Tibial artery (tissue), 4 donors: ENCODE results near the gene ITPK1.

Experiments
- DNase-seq, 2 donors: peaks; one replicate each; pipeline ENCODE4 v3.0.0-alpha.2; 2019
- H3K27ac ChIP-seq, 2 donors: fragments of 200-600 bp; sonication (generic) in 1 of 2; 1 replicate in 1 of 2; 2 replicates in 1 of 2; pipeline ENCODE4 v1.5.1; 2018 to 2019; ENCODE audit warnings: mild to moderate bottlenecking in 1 of 2
- H3K27me3 ChIP-seq, 2 donors: fragments of 200-600 bp; sonication (generic) in 1 of 2; one replicate each; pipeline versions ENCODE4 v1.5.1 to v1.6.0; 2016 to 2019
- H3K36me3 ChIP-seq, 3 donors: fragments of 200-600 bp; sonication (generic) in 2 of 3; one replicate each; pipeline ENCODE4 v1.5.1; 2016 to 2019; ENCODE audit warnings: mild to moderate bottlenecking in 2 of 3
- H3K4me1 ChIP-seq, 4 donors: fragments of 200-600 bp; sonication (generic) in 2 of 4; 1 replicate in 3 of 4; 2 replicates in 1 of 4; pipeline ENCODE4 v1.5.1; 2016 to 2019
- H3K4me3 ChIP-seq, 2 donors: fragments of 200-600 bp; sonication (generic) in 1 of 2; 1 replicate in 1 of 2; 2 replicates in 1 of 2; pipeline ENCODE4 v1.5.1; 2018 to 2019; ENCODE audit warnings: mild to moderate bottlenecking in 2 of 2
- H3K9me3 ChIP-seq, 3 donors: fragments of 200-600 bp; sonication (generic) in 1 of 3; one replicate each; pipeline ENCODE4 v1.5.1; 2016 to 2019
- intact Hi-C: fragments of 100-400 bp; cut with DNase I; formaldehyde crosslinking; loops from one replicate; pipeline ENCODE4 v1.15.0; 2023; ENCODE audit warnings: low total_unique reads
- TF ChIP-seq, protein P1 (sequence below), 2 experiments: fragments of 200-600 bp in 1 of 2; fragments of 450-650 bp in 1 of 2; IDR thresholded peaks; one replicate each; pipeline ENCODE4 v1.5.1; 2017 to 2019; ENCODE audit warnings: antibody characterized with exemption in 2 of 2, mild to moderate bottlenecking in 1 of 2, moderate library complexity in 1 of 2

The ITPK1 gene

DNA sequence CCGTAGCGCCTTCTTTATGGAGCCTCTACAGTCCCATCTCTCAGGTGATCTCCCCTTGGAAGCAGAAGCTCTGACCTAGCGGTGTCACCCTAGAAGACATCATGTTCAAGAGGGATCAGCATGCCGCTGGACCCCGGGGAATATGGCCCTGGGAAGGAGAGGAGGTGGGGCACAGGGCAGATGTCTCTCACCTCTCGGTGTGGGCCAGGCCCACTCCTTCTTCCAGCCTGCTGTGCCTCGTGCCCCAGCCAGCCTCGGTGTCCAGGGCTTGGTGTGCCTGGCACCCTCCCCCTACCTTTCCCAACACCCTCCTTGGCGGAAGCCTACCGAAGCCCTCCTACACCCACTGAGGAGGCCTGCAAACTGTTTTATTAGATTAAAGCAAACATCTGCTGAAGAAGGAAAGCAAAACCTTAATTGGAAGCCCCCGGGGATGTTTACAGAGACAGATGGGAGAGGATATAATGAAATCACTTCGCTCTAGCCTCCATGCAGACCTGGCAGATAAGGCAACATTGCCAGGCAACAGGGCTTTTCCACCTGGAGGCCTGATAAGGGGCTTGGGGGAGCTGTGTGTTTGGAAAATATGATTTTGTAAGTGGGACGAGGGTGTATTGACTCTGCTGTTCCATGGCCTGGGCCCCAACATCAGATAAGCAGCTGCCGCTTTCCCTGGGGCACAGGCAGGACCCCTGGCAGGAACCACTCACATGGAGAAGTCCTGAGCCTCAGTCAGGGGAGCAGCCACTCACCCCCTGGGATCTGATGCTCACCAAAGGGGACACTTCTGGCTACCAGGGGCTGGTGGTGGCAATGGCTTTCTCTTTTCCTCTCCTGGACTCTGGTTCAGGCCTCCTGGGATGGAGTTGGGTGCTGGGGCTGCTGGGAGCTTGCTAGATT, 198.4 kb downstream of the ITPK1 start:
- TF ChIP-seq, protein P1, sequence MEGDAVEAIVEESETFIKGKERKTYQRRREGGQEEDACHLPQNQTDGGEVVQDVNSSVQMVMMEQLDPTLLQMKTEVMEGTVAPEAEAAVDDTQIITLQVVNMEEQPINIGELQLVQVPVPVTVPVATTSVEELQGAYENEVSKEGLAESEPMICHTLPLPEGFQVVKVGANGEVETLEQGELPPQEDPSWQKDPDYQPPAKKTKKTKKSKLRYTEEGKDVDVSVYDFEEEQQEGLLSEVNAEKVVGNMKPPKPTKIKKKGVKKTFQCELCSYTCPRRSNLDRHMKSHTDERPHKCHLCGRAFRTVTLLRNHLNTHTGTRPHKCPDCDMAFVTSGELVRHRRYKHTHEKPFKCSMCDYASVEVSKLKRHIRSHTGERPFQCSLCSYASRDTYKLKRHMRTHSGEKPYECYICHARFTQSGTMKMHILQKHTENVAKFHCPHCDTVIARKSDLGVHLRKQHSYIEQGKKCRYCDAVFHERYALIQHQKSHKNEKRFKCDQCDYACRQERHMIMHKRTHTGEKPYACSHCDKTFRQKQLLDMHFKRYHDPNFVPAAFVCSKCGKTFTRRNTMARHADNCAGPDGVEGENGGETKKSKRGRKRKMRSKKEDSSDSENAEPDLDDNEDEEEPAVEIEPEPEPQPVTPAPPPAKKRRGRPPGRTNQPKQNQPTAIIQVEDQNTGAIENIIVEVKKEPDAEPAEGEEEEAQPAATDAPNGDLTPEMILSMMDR (IDR thresholded peaks at IDR 0.05), result no peak
- H3K27me3 ChIP-seq, result peaks cover 0 to 6% of the 10 kb centered on the region in 2 donors
- DNase-seq, result no peak
- H3K27ac ChIP-seq, result no peak overlapping the region
- H3K36me3 ChIP-seq, result no peaks in the 10 kb centered on the region
- no peaks in the 10 kb centered on the region for H3K9me3 ChIP-seq
- intact Hi-C loops, result no loop called here
- H3K4me1 ChIP-seq, result no peaks in the 10 kb centered on the region
- H3K4me3 ChIP-seq, result no peak overlapping the region

GRCh38 chr14:92916201-92916600, 199.5 kb downstream of the ITPK1 start:
- TF ChIP-seq, protein P1 (IDR thresholded peaks at IDR 0.05), result no peak
- no peaks in the 10 kb centered on the region for H3K4me1 ChIP-seq
- H3K4me3 ChIP-seq, result no peak overlapping the region
- no peak overlapping the region for H3K27ac ChIP-seq
- DNase-seq, result no peak
- no peaks in the 10 kb centered on the region for H3K36me3 ChIP-seq
- no peaks in the 10 kb centered on the region for H3K27me3 ChIP-seq
- intact Hi-C loops, result no loop called here
- no peaks in the 10 kb centered on the region for H3K9me3 ChIP-seq

- TF ChIP-seq, protein P1 (IDR thresholded peaks at IDR 0.05), result no peak
- DNase-seq, result no peak
- Histone ChIP-seq H3K9me3 (no peaks in the 10 kb centered on the region), H3K4me3 (no peak overlapping the region), H3K27me3 (no peaks in the 10 kb centered on the region), H3K4me1 (no peaks in the 10 kb centered on the region), H3K36me3 (no peaks in the 10 kb centered on the region), H3K27ac (no peak overlapping the region)
- intact Hi-C loops, result no loop called here
Measured at GRCh38 chr14:92914087-92914656, 201.6 kb downstream of the ITPK1 start.

GRCh38 chr14:92907316-92907911, 208.3 kb downstream of the ITPK1 start:
- intact Hi-C loops, result no loop called here
- Histone ChIP-seq H3K27me3 (peaks cover 0 to 18% of the 10 kb centered on the region in 2 donors), H3K36me3 (no peaks in the 10 kb centered on the region), H3K4me3 (no peak overlapping the region), H3K27ac (no peak overlapping the region), H3K4me1 (no peaks in the 10 kb centered on the region), H3K9me3 (no peaks in the 10 kb centered on the region)
- TF ChIP-seq, protein P1 (IDR thresholded peaks at IDR 0.05), result no peak
- no peak for DNase-seq

- Histone ChIP-seq H3K36me3 (no peaks in the 10 kb centered on the region), H3K27me3 (peaks cover 0 to 20% of the 10 kb centered on the region in 2 donors), H3K27ac (no peak overlapping the region), H3K9me3 (no peaks in the 10 kb centered on the region), H3K4me1 (no peaks in the 10 kb centered on the region), H3K4me3 (no peak overlapping the region)
- DNase-seq, result no peak
- TF ChIP-seq, protein P1 (IDR thresholded peaks at IDR 0.05), result no peak
- intact Hi-C loops, result no loop called here
Measured at GRCh38 chr14:92906823-92907222, 208.9 kb downstream of the ITPK1 start.
